ENCODE measurements around the gene CCDC149.

The CCDC149 gene

GRCh38 chr4:24837781-24838180, 75.1 kb downstream of the CCDC149 start:
- no peak for DNase-seq

DNA sequence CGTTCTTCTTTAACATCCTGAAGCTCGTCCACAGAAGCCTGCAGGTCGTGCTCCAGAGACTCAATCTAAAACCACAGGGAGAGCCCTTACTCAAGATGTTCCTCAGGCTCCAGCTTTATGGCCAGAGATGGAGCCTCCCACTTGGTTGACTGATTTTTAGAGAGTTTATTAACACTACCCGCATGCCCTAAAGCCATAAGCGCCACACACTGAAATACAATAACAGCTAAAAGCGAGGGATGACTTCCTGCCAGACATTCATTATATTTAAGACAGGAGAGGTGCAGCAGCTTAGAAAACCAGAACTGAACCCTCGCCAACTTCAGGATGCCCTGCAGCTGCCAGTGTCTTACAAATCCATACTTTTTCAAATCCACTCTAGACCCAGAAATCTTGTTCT, 75.5 kb downstream of the CCDC149 start:
- no peak for DNase-seq

DNA sequence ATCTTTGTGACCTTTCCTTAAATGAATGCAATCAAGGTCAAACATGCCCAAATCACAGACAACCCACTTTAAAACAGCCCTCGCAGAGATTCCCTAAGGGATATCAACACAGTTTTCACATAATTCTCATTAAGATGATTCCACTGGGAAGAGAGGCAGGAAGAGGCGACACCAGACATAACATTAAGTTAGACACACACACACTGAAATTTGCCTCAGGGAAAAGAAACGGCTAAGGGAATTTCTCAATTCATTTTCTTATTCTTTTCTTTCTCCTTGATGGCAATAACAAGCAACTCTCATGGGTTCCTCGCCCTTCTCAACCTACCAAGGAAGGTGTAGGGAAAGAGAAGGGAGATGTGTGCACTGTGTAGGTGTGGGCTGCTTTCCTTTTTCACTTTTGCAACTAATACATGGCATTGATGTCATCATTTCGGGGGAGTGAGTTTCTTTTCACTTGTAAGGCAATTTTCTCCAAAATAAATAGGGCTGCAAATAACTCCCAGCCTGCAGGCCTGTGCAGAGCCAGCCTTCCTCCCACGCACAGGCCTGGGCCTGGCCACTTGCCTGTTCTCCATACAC, 76.1 kb downstream of the CCDC149 start:
- DNase-seq = no peak

GRCh38 chr4:24835696-24836095, 77.1 kb downstream of the CCDC149 start:
- DNase-seq = no peak

DNA sequence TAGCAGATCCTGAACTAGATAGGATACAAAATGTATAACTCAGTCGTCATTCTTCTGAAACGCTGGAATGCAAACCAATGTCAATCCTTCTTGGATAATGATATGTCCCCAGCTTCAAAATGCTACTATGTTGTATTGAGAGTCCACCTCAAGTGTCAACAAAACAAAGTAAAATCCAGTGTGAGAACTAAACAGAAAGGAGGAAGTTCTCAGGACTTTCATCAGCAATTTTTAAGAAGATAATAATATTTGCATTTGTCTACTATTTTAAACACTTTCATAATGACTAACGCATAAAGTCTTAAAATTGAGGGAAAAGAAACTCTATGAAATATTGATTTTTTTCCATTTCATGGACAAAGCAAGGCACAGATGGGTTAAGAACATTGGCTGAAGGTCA, 81.2 kb downstream of the CCDC149 start:
- no peak for DNase-seq

DNA sequence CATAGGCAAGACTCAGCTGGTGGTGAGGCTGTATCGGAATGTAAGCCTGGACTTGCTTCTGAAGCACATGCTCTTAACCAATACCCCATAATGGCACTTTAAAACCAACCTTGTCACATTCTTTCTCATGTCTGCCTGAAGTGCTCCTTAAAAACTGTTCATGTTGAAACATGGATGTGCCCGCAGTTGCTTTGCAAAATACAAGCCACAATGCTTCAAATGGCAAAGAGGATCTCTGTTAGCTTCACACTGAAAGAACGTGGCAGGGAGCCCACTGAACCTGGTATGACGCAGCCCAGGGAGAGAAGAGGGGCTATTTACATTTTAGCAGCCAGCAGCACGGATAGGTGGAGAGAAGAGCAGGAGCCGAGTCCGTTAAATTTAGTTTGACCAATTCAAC, 88.1 kb downstream of the CCDC149 start:
- no peak for DNase-seq

DNA sequence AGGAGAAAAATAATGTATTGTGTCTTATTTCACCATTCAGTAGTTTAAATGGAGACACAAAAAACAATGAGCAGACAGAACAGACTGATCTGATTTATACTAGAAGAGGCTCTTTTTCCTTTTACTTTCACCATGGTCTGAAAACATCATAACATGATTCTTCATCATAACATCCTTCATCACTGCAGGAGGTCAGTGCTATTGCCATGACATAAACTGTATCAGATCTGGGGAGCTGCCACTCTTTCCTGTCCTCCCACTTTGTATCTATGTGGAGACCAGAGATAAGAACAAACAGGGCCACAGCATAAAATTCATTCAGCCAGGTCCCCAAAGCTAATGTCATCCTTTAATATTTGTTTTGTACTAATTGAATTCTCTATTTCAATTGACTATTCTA, 92.3 kb downstream of the CCDC149 start:
- no peak for DNase-seq

GRCh38 chr4:24816797-24817196, 96.0 kb downstream of the CCDC149 start:
- no peak for DNase-seq

- no peak for DNase-seq
Observed at GRCh38 chr4:24813732-24814131, 99.1 kb downstream of the CCDC149 start.

GRCh38 chr4:24810871-24811631, 101.8 kb downstream of the CCDC149 start:
- DNase-seq = no peak

GRCh38 chr4:24809815-24810405, 102.9 kb downstream of the CCDC149 start:
- DNase-seq = no peak

DNA sequence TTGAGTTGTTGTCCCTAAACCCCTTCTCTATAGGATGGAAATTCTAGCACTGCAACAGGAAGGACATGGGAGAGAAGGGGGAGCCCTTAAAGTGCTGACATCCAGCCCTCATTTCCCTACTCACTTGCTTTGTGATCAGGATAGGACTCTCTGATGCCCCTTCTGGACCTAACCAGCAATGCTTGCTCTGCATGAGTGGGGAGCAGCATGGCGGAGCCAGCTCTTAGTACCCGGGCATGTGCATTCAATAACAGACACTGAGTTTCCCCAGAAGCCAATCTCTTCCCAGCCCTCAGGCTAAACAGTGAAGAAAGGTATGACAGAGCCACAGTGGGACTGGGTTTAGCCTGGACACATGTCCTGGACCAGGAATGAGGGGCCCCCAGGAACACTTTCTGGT, 103.5 kb downstream of the CCDC149 start:
- no peak for DNase-seq

GRCh38 chr4:24808955-24809354, 103.9 kb downstream of the CCDC149 start:
- DNase-seq = no peak

- DNase-seq = no peak
Observed at GRCh38 chr4:24808261-24808660, 104.6 kb downstream of the CCDC149 start.

DNA sequence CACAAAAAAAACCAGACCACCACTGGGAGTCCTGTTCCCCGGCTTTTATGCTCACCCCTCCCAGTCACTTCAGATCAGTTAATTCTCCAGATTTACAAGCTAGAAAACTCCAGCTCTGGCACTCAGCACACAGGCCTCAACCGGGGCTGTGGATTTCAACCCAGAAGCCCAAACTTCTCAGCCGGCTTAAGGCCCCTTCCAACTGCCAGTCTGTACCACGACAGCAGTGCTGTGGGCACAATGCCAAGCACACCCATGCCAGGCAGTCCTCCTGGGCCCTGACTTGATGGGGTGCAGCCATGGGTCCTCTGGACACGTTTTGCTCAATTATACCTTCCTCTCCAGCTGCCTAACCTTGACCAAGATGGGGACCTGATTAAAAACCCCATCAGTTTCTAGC, 105.2 kb downstream of the CCDC149 start:
- DNase-seq = no peak

- no peak for DNase-seq
Observed at GRCh38 chr4:24806206-24806990, 106.4 kb downstream of the CCDC149 start.

DNA sequence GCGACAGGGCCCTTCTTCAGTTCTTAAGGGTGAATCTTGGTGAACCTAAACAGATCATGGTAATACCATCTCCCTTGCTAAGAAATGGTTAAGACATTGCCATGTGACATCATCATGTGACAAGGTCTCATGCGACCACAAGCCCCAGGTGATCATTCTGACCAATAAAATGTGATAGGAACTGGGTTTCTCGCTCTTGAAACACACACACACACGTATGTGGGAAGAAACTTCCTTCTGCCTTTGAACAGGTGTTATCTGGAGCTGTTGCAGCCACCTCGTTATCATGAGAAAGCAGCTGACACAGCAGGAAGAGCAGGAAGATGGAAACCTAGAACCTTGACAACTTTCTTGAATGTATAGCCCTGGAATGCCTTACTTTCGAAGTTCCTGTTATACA, 107.3 kb downstream of the CCDC149 start:
- no peak for DNase-seq

- no peak for DNase-seq
Observed at GRCh38 chr4:24805067-24805466, 107.8 kb downstream of the CCDC149 start.

- no peak for DNase-seq
Observed at GRCh38 chr4:24802648-24803047, 110.2 kb downstream of the CCDC149 start.

GRCh38 chr4:24801136-24801855, 111.5 kb downstream of the CCDC149 start:
- DNase-seq = no peak

GRCh38 chr4:24800325-24800895, 112.4 kb downstream of the CCDC149 start:
- no peak for DNase-seq

- no peak for DNase-seq
Observed at GRCh38 chr4:24799544-24800324, 113.1 kb downstream of the CCDC149 start.
